ENCODE measurements around the gene IGSF3.

IGSF3 gene

GRCh38 chr1:116681343-116681899 lies 13.9 kb upstream of the IGSF3 start:
- DNase-seq (ENCODE audit: low read depth) = no peak
- TF ChIP-seq CTCF (IDR thresholded peaks at IDR 0.05; ENCODE audit: low read depth, low read length, missing control alignments) = no peak
- in situ Hi-C loops (cut with HindIII; ENCODE audit: low sequenced_read_pairs) = no loop called here
- no peak overlapping the region for H3K4me3 ChIP-seq (ENCODE audit: low read depth, low read length)

GRCh38 chr1:116680752-116681151 lies 13.2 kb upstream of the IGSF3 start:
- no peak for DNase-seq (ENCODE audit: low read depth)
- no peak overlapping the region for H3K4me3 ChIP-seq (ENCODE audit: low read depth, low read length)
- in situ Hi-C loops (cut with HindIII; ENCODE audit: low sequenced_read_pairs) = no loop called here
- no peak for TF ChIP-seq CTCF (IDR thresholded peaks at IDR 0.05; ENCODE audit: low read depth, low read length, missing control alignments)

- in situ Hi-C loops (cut with HindIII; ENCODE audit: low sequenced_read_pairs) = no loop called here
- TF ChIP-seq CTCF (IDR thresholded peaks at IDR 0.05; ENCODE audit: low read depth, low read length, missing control alignments) = no peak
- no peak overlapping the region for H3K4me3 ChIP-seq (ENCODE audit: low read depth, low read length)
- DNase-seq (ENCODE audit: low read depth) = no peak
Measured at GRCh38 chr1:116679828-116680628, 12.5 kb upstream of the IGSF3 start.

DNA sequence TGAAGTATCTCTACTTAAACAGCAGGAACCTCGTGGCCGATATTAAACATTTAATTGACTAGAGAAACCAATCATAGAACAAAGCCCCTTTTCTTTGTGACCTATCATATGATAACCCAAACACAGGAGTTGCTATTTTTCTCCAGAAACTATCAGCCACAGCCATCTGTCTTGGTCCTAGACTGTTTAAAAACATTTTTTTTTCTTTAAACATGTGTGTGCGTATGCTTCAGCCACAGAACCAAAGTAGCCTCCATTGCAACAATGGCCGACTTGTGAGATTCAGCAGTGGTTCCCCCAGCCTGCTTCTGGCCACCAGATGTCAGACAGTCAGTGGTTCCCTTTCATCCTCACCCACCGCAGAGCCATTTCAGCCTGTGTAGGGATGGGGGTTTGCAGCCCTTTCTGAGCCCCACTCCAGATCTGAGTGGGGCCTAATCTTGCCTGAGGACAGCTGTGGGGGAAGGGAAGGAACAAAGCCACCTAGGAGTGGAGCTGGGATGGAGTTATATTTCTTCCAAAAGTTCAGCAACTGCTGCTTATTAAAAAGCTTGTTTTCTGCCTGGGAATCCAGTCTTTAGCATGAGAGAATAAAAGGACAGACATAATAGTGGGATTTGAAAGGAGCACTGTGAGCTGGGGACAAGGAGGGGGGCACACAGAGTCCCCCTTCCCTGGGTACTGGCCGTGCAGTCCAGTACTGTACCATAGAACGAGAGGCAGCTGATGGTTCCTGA lies 11.7 kb upstream of the IGSF3 start:
- no peak overlapping the region for H3K4me3 ChIP-seq (ENCODE audit: low read depth, low read length)
- DNase-seq (ENCODE audit: low read depth) = no peak
- peak; percentile 7 for TF ChIP-seq CTCF (IDR thresholded peaks at IDR 0.05; ENCODE audit: low read depth, low read length, missing control alignments)
- in situ Hi-C loops (cut with HindIII; ENCODE audit: low sequenced_read_pairs) = no loop called here

GRCh38 chr1:116678732-116679090 lies 11.2 kb upstream of the IGSF3 start:
- TF ChIP-seq CTCF (IDR thresholded peaks at IDR 0.05; ENCODE audit: low read depth, low read length, missing control alignments) = no peak
- in situ Hi-C loops (cut with HindIII; ENCODE audit: low sequenced_read_pairs) = no loop called here
- no peak for DNase-seq (ENCODE audit: low read depth)
- no peak overlapping the region for H3K4me3 ChIP-seq (ENCODE audit: low read depth, low read length)

GRCh38 chr1:116677474-116678062 lies 10.0 kb upstream of the IGSF3 start:
- no peak for DNase-seq (ENCODE audit: low read depth)
- in situ Hi-C loops (cut with HindIII; ENCODE audit: low sequenced_read_pairs) = no loop called here
- H3K4me3 ChIP-seq (ENCODE audit: low read depth, low read length) = no peak overlapping the region
- TF ChIP-seq CTCF (IDR thresholded peaks at IDR 0.05; ENCODE audit: low read depth, low read length, missing control alignments) = no peak

Measured in astrocyte of the cerebellum (primary cell).